ENCODE data around the gene MYMK.

MYMK gene

GRCh38 chr9:133470988-133471387 is 53.8 kb downstream of the MYMK start:
- TF ChIP-seq EZH2phosphoT487 (IDR thresholded peaks at IDR 0.05; ENCODE audit: borderline replicate concordance, low read length) (no peak), CTCF (IDR thresholded peaks at IDR 0.05; ENCODE audit: low read depth, low read length, poor library complexity, severe bottlenecking) (no peak)
- Histone ChIP-seq H3K9me2 (replicated peaks; ENCODE audit: control insufficient read depth, low read length) (no peaks in the 10 kb centered on the region), H3K79me2 (ENCODE audit: control insufficient read depth, low read length) (peaks cover 2% of the 10 kb centered on the region), H3K4me3 (ENCODE audit: low read length) (no peak overlapping the region), H3K4me1 (ENCODE audit: control insufficient read depth, low read length) (no peaks in the 10 kb centered on the region), H4K20me1 (ENCODE audit: control insufficient read depth, insufficient read depth, low read depth, low read length) (0 out of 2 replicates have a peak, but pooled peaks cover 5% of the 10 kb centered on the region), H3K27me3 (ENCODE audit: control insufficient read depth, low read length) (no peaks in the 10 kb centered on the region), H3K27ac (ENCODE audit: low read depth, low read length) (no peak overlapping the region), H3K4me2 (ENCODE audit: low read length) (no peak overlapping the region), H3K9me3 (ENCODE audit: control insufficient read depth, insufficient read depth, low read length) (no peaks in the 10 kb centered on the region), H3K36me3 (ENCODE audit: control insufficient read depth, low read length) (peaks cover 46% of the 10 kb centered on the region), H3F3A (ENCODE audit: control insufficient read depth, insufficient read depth) (0 out of 2 replicates have a peak, but pooled peaks cover 4% of the 10 kb centered on the region)

- Histone ChIP-seq H3K9me3 (ENCODE audit: control insufficient read depth, insufficient read depth, low read length) (no peaks in the 10 kb centered on the region), H3K27me3 (ENCODE audit: control insufficient read depth, low read length) (peaks cover 2% of the 10 kb centered on the region; the same call in 1 of the 2 replicates), H4K20me1 (ENCODE audit: control insufficient read depth, insufficient read depth, low read depth, low read length) (0 out of 2 replicates have a peak, but pooled peaks cover 5% of the 10 kb centered on the region)
Measured at GRCh38 chr9:133470427-133470924, 54.3 kb downstream of the MYMK start.

DNA sequence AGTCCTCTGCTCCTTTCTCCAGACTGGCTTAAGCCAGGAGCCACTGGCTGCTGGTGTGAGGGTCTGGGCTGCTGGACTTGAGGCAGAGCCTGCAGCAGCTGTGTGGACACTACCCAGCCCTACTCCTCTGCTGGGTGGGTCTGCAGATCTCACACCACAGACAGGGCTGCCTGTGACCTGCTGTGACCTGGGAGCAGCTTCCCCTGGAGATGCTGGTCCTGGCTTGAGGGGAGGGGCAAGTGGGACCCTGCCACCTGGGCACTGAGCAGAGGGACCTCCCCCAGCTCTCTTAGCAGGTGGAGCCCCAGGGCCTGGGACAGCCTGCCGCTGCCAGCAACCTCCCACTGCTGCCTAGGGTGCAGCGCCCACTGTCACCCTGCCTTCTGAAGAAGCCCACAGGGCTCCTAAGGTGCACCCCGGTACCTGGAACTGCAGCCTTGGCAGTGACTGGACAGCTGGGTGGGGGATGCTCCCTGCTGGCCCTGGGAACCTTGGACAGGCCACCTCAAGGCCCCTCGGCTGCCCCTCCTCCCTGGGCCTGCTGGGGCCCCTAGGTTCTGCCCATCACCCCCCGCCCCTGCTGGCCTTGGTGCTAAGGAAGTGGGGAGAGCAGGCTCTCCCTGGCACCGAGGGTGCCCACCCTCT is 55.9 kb downstream of the MYMK start:
- no peak overlapping the region for H3K27ac ChIP-seq (ENCODE audit: low read depth, low read length)
- H3K27me3 ChIP-seq (ENCODE audit: control insufficient read depth, low read length): peaks cover 12% of the 10 kb centered on the region
- 0 out of 2 replicates have a peak, but pooled peaks cover 4% of the 10 kb centered on the region for H3F3A ChIP-seq (ENCODE audit: control insufficient read depth, insufficient read depth)
- H4K20me1 ChIP-seq (ENCODE audit: control insufficient read depth, insufficient read depth, low read depth, low read length): 0 out of 2 replicates have a peak, but pooled peaks cover 5% of the 10 kb centered on the region
- no peaks in the 10 kb centered on the region for H3K9me2 ChIP-seq (replicated peaks; ENCODE audit: control insufficient read depth, low read length)
- no peak overlapping the region for H3K4me2 ChIP-seq (ENCODE audit: low read length)
- H3K36me3 ChIP-seq (ENCODE audit: control insufficient read depth, low read length): peaks cover 26% of the 10 kb centered on the region
- H3K79me2 ChIP-seq (ENCODE audit: control insufficient read depth, low read length): no peaks in the 10 kb centered on the region
- no peaks in the 10 kb centered on the region for H3K4me1 ChIP-seq (ENCODE audit: control insufficient read depth, low read length)
- H3K4me3 ChIP-seq (ENCODE audit: low read length): no peak overlapping the region
- TF ChIP-seq EZH2phosphoT487 (IDR thresholded peaks at IDR 0.05; ENCODE audit: borderline replicate concordance, low read length) (no peak), CTCF (IDR thresholded peaks at IDR 0.05; ENCODE audit: low read depth, low read length, poor library complexity, severe bottlenecking) (no peak)
- H3K9me3 ChIP-seq (ENCODE audit: control insufficient read depth, insufficient read depth, low read length): no peaks in the 10 kb centered on the region

More at GRCh38 chr9:133470427-133470924, 54.3 kb downstream of the MYMK start:
- H3K4me2 ChIP-seq (ENCODE audit: low read length): no peak overlapping the region
- H3K9me2 ChIP-seq (replicated peaks; ENCODE audit: control insufficient read depth, low read length): no peaks in the 10 kb centered on the region
- H3K27ac ChIP-seq (ENCODE audit: low read depth, low read length): no peak overlapping the region
- H3K4me3 ChIP-seq (ENCODE audit: low read length): no peak overlapping the region
- H3K4me1 ChIP-seq (ENCODE audit: control insufficient read depth, low read length): no peaks in the 10 kb centered on the region
- H3K79me2 ChIP-seq (ENCODE audit: control insufficient read depth, low read length): no peaks in the 10 kb centered on the region
- TF ChIP-seq EZH2phosphoT487 (IDR thresholded peaks at IDR 0.05; ENCODE audit: borderline replicate concordance, low read length) (no peak), CTCF (IDR thresholded peaks at IDR 0.05; ENCODE audit: low read depth, low read length, poor library complexity, severe bottlenecking) (peak; percentile 42)
- peaks cover 40% of the 10 kb centered on the region for H3K36me3 ChIP-seq (ENCODE audit: control insufficient read depth, low read length)
- 0 out of 2 replicates have a peak, but pooled peaks cover 4% of the 10 kb centered on the region for H3F3A ChIP-seq (ENCODE audit: control insufficient read depth, insufficient read depth)

Data from DOHH2 (cell line).